Measurements from ENCODE around the gene DUT. TPM values are rescaled to one million over a fixed set of nuclear protein-coding genes. Genes with fewer than 3 reads are reported as not detected.

DUT gene
- total RNA-seq, 1 experiment from 2014 or later = 81.1 TPM

DNA sequence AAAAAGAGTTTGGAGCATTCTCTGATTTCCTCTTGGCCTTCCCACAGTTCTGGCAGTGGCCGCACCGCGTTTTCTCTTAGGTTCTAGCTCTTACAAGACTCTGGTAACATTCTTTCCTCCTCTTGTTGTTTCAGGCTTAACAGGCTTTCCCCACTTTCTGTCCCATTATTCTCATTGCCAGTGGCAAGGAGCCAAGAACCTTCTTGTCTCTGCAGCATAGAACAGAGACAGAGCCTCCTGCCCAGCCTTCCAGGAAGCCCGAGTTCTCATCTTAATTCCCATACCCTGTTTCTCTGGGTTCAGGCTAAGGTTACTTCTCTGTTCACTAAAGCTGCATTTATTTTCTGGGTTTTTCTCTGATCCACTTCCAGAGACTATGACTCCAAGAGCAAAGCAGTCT lies 61.1 kb downstream of the DUT start:
- intact Hi-C loops (cut with micrococcal nuclease) = no loop called here
- no peak for TF ChIP-seq CTCF (IDR thresholded peaks at IDR 0.05; ENCODE audit: unreplicated experiment)
- H3K9me3 Mint-ChIP-seq (ENCODE audit: unreplicated experiment) = no peaks in the 10 kb centered on the region
- H3K27ac Mint-ChIP-seq (ENCODE audit: low read depth, unreplicated experiment) = peak overlapping the region; percentile 49
- POLR2A ChIA-PET = interaction anchor here (1.9 kb wide), 1 partner anchor 10 kb away, joined by 8 read pairs; no protein-coding TSS in a partner anchor
- no peaks in the 10 kb centered on the region for H3K27me3 Mint-ChIP-seq (ENCODE audit: insufficient read depth, unreplicated experiment)
- CTCF ChIA-PET = no interaction called here
- peaks cover 35% of the 10 kb centered on the region for H3K4me1 Mint-ChIP-seq (ENCODE audit: insufficient read depth, unreplicated experiment)
- no TSS peak for BruUV-seq (replicated peaks)
- DNase-seq (ENCODE audit: unreplicated experiment) = no peak
- H3K36me3 Mint-ChIP-seq (ENCODE audit: insufficient read depth, unreplicated experiment) = no peaks in the 10 kb centered on the region
- H3K4me3 Mint-ChIP-seq (ENCODE audit: unreplicated experiment) = no peak overlapping the region

Other genes starting within 250 kb of the DUT start
- not detected in 2 replicates for gene SLC24A5, start 210.4 kb upstream of the DUT start, total RNA-seq (2022)
- gene MYEF2, start 153.1 kb upstream of the DUT start, total RNA-seq (2022) = 27.6 and 28.4 TPM in 2 replicates
- not detected in 2 replicates for gene CTXN2, start 139.8 kb upstream of the DUT start, total RNA-seq (2022)
- gene SLC12A1, start 125.1 kb upstream of the DUT start, total RNA-seq (2022) = not detected in 2 replicates

All from MCF 10A (cell line).